ENCODE results near the gene ABCA13.

DNA sequence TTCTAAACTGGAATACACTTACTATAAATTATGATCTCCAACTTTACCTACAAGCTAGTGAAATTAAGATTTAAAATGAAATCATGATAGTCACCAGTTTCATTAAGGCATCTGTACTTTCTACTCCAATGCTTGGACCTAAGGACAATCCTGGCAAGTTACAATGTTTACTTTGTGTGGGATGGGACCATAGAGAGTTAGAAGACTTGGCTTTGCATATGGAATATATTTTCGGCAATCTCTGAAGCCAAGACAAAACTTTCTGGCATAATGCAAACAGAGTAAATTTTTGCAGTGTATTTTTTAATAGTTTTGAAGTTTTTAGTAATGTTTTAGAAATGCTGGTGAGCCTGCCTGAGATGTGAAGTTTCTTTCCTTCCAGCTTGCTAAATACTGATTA is 248.9 kb downstream of the ABCA13 start:
- TF ChIP-seq POLR2A (IDR thresholded peaks at IDR 0.05; ENCODE audit: low read depth) (no peak), EP300 (IDR thresholded peaks at IDR 0.05) (no peak), POLR2AphosphoS5 (IDR thresholded peaks at IDR 0.05) (no peak)
- TF ChIP-seq, protein P1, sequence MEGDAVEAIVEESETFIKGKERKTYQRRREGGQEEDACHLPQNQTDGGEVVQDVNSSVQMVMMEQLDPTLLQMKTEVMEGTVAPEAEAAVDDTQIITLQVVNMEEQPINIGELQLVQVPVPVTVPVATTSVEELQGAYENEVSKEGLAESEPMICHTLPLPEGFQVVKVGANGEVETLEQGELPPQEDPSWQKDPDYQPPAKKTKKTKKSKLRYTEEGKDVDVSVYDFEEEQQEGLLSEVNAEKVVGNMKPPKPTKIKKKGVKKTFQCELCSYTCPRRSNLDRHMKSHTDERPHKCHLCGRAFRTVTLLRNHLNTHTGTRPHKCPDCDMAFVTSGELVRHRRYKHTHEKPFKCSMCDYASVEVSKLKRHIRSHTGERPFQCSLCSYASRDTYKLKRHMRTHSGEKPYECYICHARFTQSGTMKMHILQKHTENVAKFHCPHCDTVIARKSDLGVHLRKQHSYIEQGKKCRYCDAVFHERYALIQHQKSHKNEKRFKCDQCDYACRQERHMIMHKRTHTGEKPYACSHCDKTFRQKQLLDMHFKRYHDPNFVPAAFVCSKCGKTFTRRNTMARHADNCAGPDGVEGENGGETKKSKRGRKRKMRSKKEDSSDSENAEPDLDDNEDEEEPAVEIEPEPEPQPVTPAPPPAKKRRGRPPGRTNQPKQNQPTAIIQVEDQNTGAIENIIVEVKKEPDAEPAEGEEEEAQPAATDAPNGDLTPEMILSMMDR (IDR thresholded peaks at IDR 0.05) = no peak

Measured in esophagus muscularis mucosa (tissue), 4 donors.